Nephron progenitor cell (in vitro differentiated cells): Measurements from ENCODE around the gene WWOX.

Experiments
- DNase-seq: peaks from one replicate; pipeline ENCODE4 v3.0.0; 2021
- H3K27ac Mint-ChIP-seq: 2 replicates; pipeline ENCODE4 v1.8.0; 2021; ENCODE audit warnings: mild to moderate bottlenecking, moderate library complexity, mixed read lengths
- H3K27me3 Mint-ChIP-seq: 2 replicates; pipeline ENCODE4 v1.8.0; 2021; ENCODE audit warnings: mild to moderate bottlenecking, low read depth, mixed read lengths; ENCODE audit not compliant: poor library complexity
- H3K36me3 Mint-ChIP-seq: 2 replicates; pipeline ENCODE4 v1.8.0; 2021; ENCODE audit warnings: low read depth, mixed read lengths
- H3K4me1 Mint-ChIP-seq: 2 replicates; pipeline ENCODE4 v1.8.0; 2021; ENCODE audit warnings: mixed read lengths
- H3K4me3 Mint-ChIP-seq: 2 replicates; pipeline ENCODE4 v1.8.0; 2021; ENCODE audit warnings: mild to moderate bottlenecking, moderate library complexity, mixed read lengths
- H3K9me3 Mint-ChIP-seq: 2 replicates; pipeline ENCODE4 v1.8.0; 2021; ENCODE audit warnings: mild to moderate bottlenecking, moderate library complexity, mixed read lengths
- CTCF ChIP-seq: fragments of 200-600 bp; sonication (generic); IDR thresholded peaks from 2 replicates; pipeline ENCODE4 v1.5.0; 2021; ENCODE audit warnings: antibody characterized with exemption

WWOX gene

GRCh38 chr16:78663690-78664089 lies 564.2 kb downstream of the WWOX start:
- no peak for TF ChIP-seq CTCF
- H3K36me3 Mint-ChIP-seq: no peaks in the 10 kb centered on the region
- peaks cover 3% of the 10 kb centered on the region for H3K27me3 Mint-ChIP-seq
- DNase-seq: no peak
- H3K4me1 Mint-ChIP-seq: peaks cover 57% of the 10 kb centered on the region
- H3K4me3 Mint-ChIP-seq: no peak overlapping the region
- H3K9me3 Mint-ChIP-seq: no peaks in the 10 kb centered on the region
- H3K27ac Mint-ChIP-seq: peak overlapping the region; percentile 91

GRCh38 chr16:78664811-78665772 lies 565.6 kb downstream of the WWOX start:
- H3K4me1 Mint-ChIP-seq: peaks cover 57% of the 10 kb centered on the region
- TF ChIP-seq CTCF: no peak
- no peaks in the 10 kb centered on the region for H3K36me3 Mint-ChIP-seq
- H3K9me3 Mint-ChIP-seq: no peaks in the 10 kb centered on the region
- H3K4me3 Mint-ChIP-seq: no peak overlapping the region
- no peak overlapping the region for H3K27ac Mint-ChIP-seq
- peaks cover 3% of the 10 kb centered on the region for H3K27me3 Mint-ChIP-seq
- DNase-seq: no peak

GRCh38 chr16:78666318-78666717 lies 566.9 kb downstream of the WWOX start:
- Mint-ChIP-seq H3K9me3 (no peaks in the 10 kb centered on the region), H3K4me1 (peaks cover 47% of the 10 kb centered on the region), H3K27ac (no peak overlapping the region), H3K27me3 (peaks cover 3% of the 10 kb centered on the region), H3K4me3 (no peak overlapping the region), H3K36me3 (no peaks in the 10 kb centered on the region)
- no peak for DNase-seq
- no peak for TF ChIP-seq CTCF

- Mint-ChIP-seq H3K27ac (no peak overlapping the region), H3K27me3 (peaks cover 3% of the 10 kb centered on the region), H3K4me3 (no peak overlapping the region), H3K9me3 (no peaks in the 10 kb centered on the region), H3K4me1 (peaks cover 49% of the 10 kb centered on the region), H3K36me3 (no peaks in the 10 kb centered on the region)
- TF ChIP-seq CTCF: no peak
- DNase-seq: no peak
Measured at GRCh38 chr16:78667675-78668074, 568.2 kb downstream of the WWOX start.

- no peak for DNase-seq
- Mint-ChIP-seq H3K36me3 (no peaks in the 10 kb centered on the region), H3K4me3 (no peak overlapping the region), H3K27ac (peak overlapping the region; percentile 9), H3K27me3 (peaks cover 3% of the 10 kb centered on the region), H3K4me1 (peaks cover 56% of the 10 kb centered on the region), H3K9me3 (no peaks in the 10 kb centered on the region)
- no peak for TF ChIP-seq CTCF
Measured at GRCh38 chr16:78668393-78668792, 568.9 kb downstream of the WWOX start.

- DNase-seq: no peak
- no peaks in the 10 kb centered on the region for H3K36me3 Mint-ChIP-seq
- TF ChIP-seq CTCF: no peak
- no peaks in the 10 kb centered on the region for H3K9me3 Mint-ChIP-seq
- no peak overlapping the region for H3K4me3 Mint-ChIP-seq
- peaks cover 3% of the 10 kb centered on the region for H3K27me3 Mint-ChIP-seq
- peak overlapping the region; percentile 57 for H3K27ac Mint-ChIP-seq
- H3K4me1 Mint-ChIP-seq: peaks cover 50% of the 10 kb centered on the region
Measured at GRCh38 chr16:78669994-78670393, 570.5 kb downstream of the WWOX start.
